Activated B cell treated with CpG ODN at 0.5 μM for 24 hours (primary cell): ENCODE data around the gene PTPN18. TPM values are rescaled to one million over a fixed set of nuclear protein-coding genes. Genes with fewer than 3 reads are reported as not detected.

Experiments
- ATAC-seq: fragments of 200-7000 bp; cut with Tn5 transposase; one replicate; pipeline ENCODE4 v1.10.0; 2021; ENCODE audit warnings: low read depth, mild to moderate bottlenecking, moderate library complexity
- CTCF ChIA-PET: fragments of 350-600 bp; sonication (Branson Sonifier 250); formaldehyde crosslinking; loops from one replicate; lab custom pipeline; 2021; ENCODE audit warnings: antibody characterized with exemption; lab: Charles Lee
- POLR2A ChIA-PET: fragments of 350-600 bp; sonication (Branson Sonifier 250); formaldehyde crosslinking; loops from one replicate; lab custom pipeline; 2021; ENCODE audit warnings: antibody characterized with exemption; lab: Charles Lee
- DNase-seq: peaks from one replicate; pipeline ENCODE4 v3.0.0; 2022
- H3K27ac Mint-ChIP-seq: one replicate; pipeline ENCODE4 v1.8.0; 2020; ENCODE audit warnings: mixed read lengths
- H3K27me3 Mint-ChIP-seq: one replicate; pipeline ENCODE4 v1.8.0; 2021; ENCODE audit warnings: mixed read lengths
- H3K36me3 Mint-ChIP-seq: one replicate; pipeline ENCODE4 v1.8.0; 2021; ENCODE audit warnings: low read depth, mixed read lengths
- H3K4me1 Mint-ChIP-seq: one replicate; pipeline ENCODE4 v1.8.0; 2021; ENCODE audit warnings: mixed read lengths
- H3K4me3 Mint-ChIP-seq: one replicate; pipeline ENCODE4 v1.8.0; 2020; ENCODE audit warnings: mild to moderate bottlenecking, mixed read lengths
- H3K9me3 Mint-ChIP-seq: one replicate; pipeline ENCODE4 v1.8.0; 2020; ENCODE audit warnings: mixed read lengths
- CTCF ChIP-seq: fragments of 200-600 bp; IDR thresholded peaks from one replicate; pipeline ENCODE4 v1.8.0; 2022; ENCODE audit warnings: antibody characterized with exemption, mild to moderate bottlenecking
- intact Hi-C: fragments of 100-400 bp; cut with micrococcal nuclease; formaldehyde crosslinking; loops from one replicate; pipeline ENCODE4 v1.15.1; 2024
- total RNA-seq: library from RNA; stranded (reverse); gene quantifications from 2 replicates; pipeline ENCODE4 v1.2.3, GENCODE V29; 2022

PTPN18 gene
- total RNA-seq, 1 donor from 2014 or later, result 77.7 TPM

- Mint-ChIP-seq H3K36me3 (peaks cover 13% of the 10 kb centered on the region), H3K27me3 (no peaks in the 10 kb centered on the region), H3K4me1 (peaks cover 32% of the 10 kb centered on the region), H3K27ac (no peak overlapping the region), H3K4me3 (peak overlapping the region; percentile 28), H3K9me3 (no peaks in the 10 kb centered on the region)
- CTCF ChIA-PET, result interaction anchor here (0.8 to 1.6 kb wide), 2 partner anchors 11 to 21 kb away, joined by 3 to 6 read pairs; partner anchors contain the start of gene IMP4
- ATAC-seq, result no peak
- no peak for TF ChIP-seq CTCF
- no peak for DNase-seq
- POLR2A ChIA-PET, result interaction anchor here (4.2 kb wide), 1 partner anchor 11 kb away, joined by 43 read pairs; the partner anchor contains the start of gene IMP4
- intact Hi-C loops, result no loop called here
Observed at GRCh38 chr2:130353291-130354138, 2.3 kb upstream of the PTPN18 start.

- no peak for TF ChIP-seq CTCF
- no peak for DNase-seq
- Mint-ChIP-seq H3K4me3 (peak overlapping the region; percentile 3), H3K27ac (no peak overlapping the region), H3K27me3 (no peaks in the 10 kb centered on the region), H3K36me3 (peaks cover 7% of the 10 kb centered on the region), H3K9me3 (no peaks in the 10 kb centered on the region), H3K4me1 (peaks cover 31% of the 10 kb centered on the region)
- CTCF ChIA-PET, result interaction anchor here (0.7 to 1.6 kb wide), 2 partner anchors 19 to 22 kb away, joined by 3 to 6 read pairs; no protein-coding TSS in a partner anchor
- no peak for ATAC-seq
- POLR2A ChIA-PET, result interaction anchor here (4.2 kb wide), 1 partner anchor 12 kb away, joined by 43 read pairs; the partner anchor contains the start of gene IMP4
- intact Hi-C loops, result no loop called here
Observed at GRCh38 chr2:130354139-130354428, 1.8 kb upstream of the PTPN18 start.

GRCh38 chr2:130355172-130355577 is 681 bp upstream of the PTPN18 start:
- DNase-seq (no peak), ATAC-seq (no peak)
- H3K9me3 Mint-ChIP-seq, result no peaks in the 10 kb centered on the region
- no peaks in the 10 kb centered on the region for H3K27me3 Mint-ChIP-seq
- CTCF ChIA-PET, result interaction anchor here (1.3 kb wide), 1 partner anchor 21 kb away, joined by 5 read pairs; no protein-coding TSS in a partner anchor
- POLR2A ChIA-PET, result interaction anchor here (0.7 to 4.2 kb wide), 4 partner anchors 8 to 22 kb away, joined by 3 to 43 read pairs (median 3); partner anchors contain the start of gene IMP4
- intact Hi-C loops, result loop anchor here (1.0 kb wide), 2 partner anchors 13 to 36 kb away; partner anchors contain the start of gene IMP4
- peaks cover 31% of the 10 kb centered on the region for H3K4me1 Mint-ChIP-seq
- TF ChIP-seq CTCF, result no peak
- H3K27ac Mint-ChIP-seq, result no peak overlapping the region
- peak overlapping the region; percentile 83 for H3K4me3 Mint-ChIP-seq
- no peaks in the 10 kb centered on the region for H3K36me3 Mint-ChIP-seq

GRCh38 chr2:130357864-130358263 is 2.0 kb downstream of the PTPN18 start:
- CTCF ChIA-PET, result no interaction called here
- intact Hi-C loops, result no loop called here
- Mint-ChIP-seq H3K4me3 (no peak overlapping the region), H3K36me3 (no peaks in the 10 kb centered on the region), H3K27me3 (no peaks in the 10 kb centered on the region), H3K27ac (no peak overlapping the region), H3K9me3 (no peaks in the 10 kb centered on the region), H3K4me1 (peaks cover 18% of the 10 kb centered on the region)
- DNase-seq (no peak), ATAC-seq (no peak)
- POLR2A ChIA-PET, result interaction anchor here (0.7 kb wide), 1 partner anchor 10 kb away, joined by 9 read pairs; no protein-coding TSS in a partner anchor
- TF ChIP-seq CTCF, result no peak
